Upper lobe of left lung (tissue), 4 donors: Measurements from ENCODE around the gene RGS19.

Experiments
- EP300 ChIP-seq, 4 donors: sonication (generic); formaldehyde crosslinking; IDR thresholded peaks; one replicate each; pipeline ENCODE4 v1.5.1; 2017; ENCODE audit warnings: antibody characterized with exemption in 4 of 4, control low read depth in 2 of 4
- POLR2A ChIP-seq, 4 donors: fragments of 450-650 bp; IDR thresholded peaks; one replicate each; pipeline ENCODE4 v1.5.1; 2016 to 2017; ENCODE audit warnings: antibody characterized with exemption in 4 of 4, mild to moderate bottlenecking in 2 of 4
- POLR2AphosphoS5 ChIP-seq, 2 donors: sonication (generic); formaldehyde crosslinking; IDR thresholded peaks; one replicate each; pipeline ENCODE4 v1.5.1; 2017; ENCODE audit warnings: antibody characterized with exemption in 2 of 2
- TF ChIP-seq, protein P1 (sequence below), 6 experiments: fragments of 450-650 bp in 4 of 6; fragments of 200-600 bp in 2 of 6; sonication (generic) in 2 of 6; IDR thresholded peaks; one replicate each; pipeline ENCODE4 v1.5.1; 2016 to 2019; ENCODE audit warnings: antibody characterized with exemption in 6 of 6

DNA sequence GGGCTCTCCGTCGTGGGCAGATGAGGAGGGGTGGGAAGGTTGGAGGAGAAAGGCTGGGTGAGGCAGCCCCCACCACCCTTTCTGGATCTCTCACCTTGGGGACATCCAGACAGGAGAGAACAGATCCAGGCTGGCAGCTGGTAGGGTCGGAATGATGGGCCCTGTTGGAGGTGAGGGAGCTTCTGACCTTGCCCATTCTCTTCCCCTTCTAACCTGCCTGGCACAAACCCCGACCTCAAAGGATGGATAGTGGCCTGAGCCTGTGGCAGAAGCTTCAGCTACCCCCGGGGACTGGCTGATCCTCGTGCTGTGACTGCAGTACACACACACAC lies 34.1 kb upstream of the RGS19 start:
- TF ChIP-seq, protein P1, sequence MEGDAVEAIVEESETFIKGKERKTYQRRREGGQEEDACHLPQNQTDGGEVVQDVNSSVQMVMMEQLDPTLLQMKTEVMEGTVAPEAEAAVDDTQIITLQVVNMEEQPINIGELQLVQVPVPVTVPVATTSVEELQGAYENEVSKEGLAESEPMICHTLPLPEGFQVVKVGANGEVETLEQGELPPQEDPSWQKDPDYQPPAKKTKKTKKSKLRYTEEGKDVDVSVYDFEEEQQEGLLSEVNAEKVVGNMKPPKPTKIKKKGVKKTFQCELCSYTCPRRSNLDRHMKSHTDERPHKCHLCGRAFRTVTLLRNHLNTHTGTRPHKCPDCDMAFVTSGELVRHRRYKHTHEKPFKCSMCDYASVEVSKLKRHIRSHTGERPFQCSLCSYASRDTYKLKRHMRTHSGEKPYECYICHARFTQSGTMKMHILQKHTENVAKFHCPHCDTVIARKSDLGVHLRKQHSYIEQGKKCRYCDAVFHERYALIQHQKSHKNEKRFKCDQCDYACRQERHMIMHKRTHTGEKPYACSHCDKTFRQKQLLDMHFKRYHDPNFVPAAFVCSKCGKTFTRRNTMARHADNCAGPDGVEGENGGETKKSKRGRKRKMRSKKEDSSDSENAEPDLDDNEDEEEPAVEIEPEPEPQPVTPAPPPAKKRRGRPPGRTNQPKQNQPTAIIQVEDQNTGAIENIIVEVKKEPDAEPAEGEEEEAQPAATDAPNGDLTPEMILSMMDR (IDR thresholded peaks at IDR 0.05): no peak
- TF ChIP-seq POLR2AphosphoS5 (IDR thresholded peaks at IDR 0.05) (no peak), POLR2A (IDR thresholded peaks at IDR 0.05) (no peak), EP300 (IDR thresholded peaks at IDR 0.05) (no peak)
